SIG-M5 treated with dmso at 0.1 percent for 504 hours (cell line): ENCODE results near the gene FZD10.

Source experiments
- DNase-seq: peaks from one replicate; lab custom pipeline; 2025; ENCODE audit not compliant: unreplicated experiment; lab: John Stamatoyannopoulos, UW

Gene FZD10

GRCh38 chr12:130131025-130131424 lies 31.2 kb upstream of the FZD10 start:
- no peak for DNase-seq

- no peak for DNase-seq
Measured at GRCh38 chr12:130131801-130132200, 30.5 kb upstream of the FZD10 start.

DNA sequence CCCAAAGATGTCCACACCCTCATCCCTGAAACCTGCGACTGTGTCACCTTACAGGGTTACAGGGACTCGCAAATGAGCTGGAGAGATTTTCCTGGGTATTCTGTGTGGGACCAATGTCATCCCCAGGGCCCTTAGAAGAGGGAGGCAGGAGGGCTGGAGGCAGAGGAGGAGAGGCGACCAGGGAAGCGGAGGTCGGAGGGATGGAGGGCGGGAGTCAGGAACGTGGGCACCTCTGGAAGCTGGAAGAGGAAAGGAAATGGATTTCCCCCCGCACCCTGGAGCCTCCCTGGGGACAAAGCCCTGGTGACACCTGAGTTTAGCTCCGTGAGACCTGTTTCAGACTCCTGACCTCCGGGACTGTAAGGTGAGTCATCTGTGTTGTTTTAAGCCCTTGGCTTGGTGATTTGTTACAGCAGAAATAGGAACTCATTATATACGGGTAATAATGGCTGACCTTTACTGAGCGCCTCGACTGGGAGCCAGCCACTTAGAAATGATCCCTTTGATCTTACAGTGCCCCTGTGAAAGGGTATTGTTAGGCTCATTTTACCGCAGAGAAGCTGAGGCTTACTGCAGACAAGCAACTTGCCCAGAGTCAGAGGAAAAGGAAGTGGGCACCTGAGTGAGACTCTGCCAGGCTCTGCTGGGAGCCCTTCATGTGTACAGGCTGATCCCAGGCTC lies 29.3 kb upstream of the FZD10 start:
- DNase-seq = no peak

DNA sequence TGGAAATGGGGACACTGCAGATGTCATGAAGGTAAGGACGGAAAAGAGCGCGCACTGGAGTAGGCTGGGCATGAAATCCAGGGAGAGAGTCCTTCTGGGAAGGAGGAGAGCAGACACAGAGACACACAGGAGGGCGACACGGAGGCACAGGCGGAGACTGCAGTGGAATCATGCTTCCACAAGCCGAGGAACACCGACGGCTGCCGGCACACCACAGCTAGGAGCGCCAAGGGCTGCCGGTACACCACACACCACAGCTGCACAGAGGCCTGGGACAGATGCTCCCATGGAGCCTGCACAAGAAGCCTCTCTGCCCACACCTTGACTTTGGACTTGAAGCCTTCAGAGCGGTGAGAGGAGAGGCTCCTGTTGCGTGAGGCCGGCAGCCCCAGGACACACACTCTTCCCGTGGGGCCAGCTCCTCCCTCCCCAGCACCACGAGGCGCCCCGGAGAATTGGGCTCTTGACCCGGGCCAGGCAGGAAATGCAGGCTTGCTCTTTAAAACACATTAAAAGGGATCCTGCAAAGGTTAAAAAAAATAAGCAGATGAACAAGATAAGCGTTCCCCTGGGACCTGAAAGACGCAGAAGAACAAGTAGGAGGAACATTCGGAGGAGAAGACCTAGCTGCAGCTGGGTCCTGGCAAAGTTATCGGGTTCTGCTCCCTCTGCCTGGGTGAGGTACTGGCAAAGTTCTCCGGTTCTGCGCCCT lies 28.3 kb upstream of the FZD10 start:
- no peak for DNase-seq

- DNase-seq = no peak
Measured at GRCh38 chr12:130134563-130134915, 27.7 kb upstream of the FZD10 start.

DNA sequence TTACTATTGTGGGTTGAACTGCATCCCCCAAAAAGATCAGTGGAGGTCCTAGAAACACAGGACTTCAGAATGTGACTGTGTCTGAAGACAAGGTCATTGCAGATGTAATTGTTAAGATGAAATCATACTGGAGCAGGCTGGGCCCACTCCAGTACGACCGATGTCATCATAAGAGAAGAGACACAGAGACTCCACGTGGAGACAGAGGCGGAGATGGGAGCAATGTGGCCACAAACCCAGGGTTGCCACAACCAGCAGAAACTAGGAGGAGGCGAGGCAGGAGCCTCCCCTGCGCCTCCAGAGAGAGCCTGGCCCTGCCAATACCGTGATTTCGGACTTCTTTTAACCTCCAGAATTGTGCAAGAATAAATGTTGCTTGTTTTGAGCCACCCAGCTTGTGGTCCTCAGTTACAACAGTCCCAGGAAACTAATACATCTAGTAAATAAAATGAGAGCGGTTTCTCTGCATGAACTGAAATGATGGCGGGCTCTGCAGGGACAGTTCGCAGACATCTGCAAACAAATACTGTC lies 25.7 kb upstream of the FZD10 start:
- DNase-seq = no peak

DNA sequence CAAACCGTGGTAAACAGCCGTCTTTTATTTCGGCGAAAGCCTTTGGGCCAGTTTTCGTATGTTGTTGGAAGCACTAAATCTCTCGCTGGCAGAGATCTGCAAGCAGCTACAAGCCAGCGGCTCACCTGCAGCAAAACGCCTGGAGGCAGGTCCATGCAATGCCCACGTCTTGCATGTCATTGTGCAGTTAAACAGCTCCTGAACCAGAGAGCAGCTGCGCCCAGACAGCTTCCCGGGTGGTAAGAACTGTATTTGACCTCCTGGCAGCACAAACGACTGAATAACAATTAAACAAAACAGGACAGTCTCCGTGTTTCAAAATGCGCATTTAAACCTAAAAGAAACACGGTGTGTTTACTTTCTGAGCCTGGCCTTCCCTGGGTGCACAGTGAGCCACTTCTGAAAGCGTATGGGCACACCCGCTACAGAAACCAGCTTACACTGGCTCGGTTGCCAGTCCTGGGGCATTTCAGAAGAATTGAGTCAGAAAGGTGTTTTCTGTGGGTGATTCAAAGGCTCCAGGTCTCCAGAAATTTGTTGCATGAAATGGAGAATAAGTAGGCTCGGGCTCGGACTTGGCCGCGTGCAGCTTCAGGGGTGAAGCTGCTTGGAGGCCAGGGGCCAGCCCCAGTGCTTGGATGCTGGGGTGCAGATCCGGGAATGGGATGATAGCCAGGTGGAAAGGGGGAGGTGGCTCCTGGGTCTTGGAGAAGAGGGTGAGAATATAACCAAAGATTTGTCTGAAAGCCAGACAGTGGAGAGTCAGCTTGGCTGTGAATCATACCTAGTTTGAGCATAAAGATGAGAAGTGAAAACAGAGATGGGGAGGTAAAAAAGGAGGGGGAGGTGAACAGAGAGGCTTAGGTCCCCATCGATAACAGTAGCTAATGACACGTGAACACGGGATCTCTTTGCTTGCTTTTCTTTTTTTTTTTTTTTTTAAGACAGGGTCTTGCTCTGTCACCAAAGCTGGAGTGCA lies 24.9 kb upstream of the FZD10 start:
- DNase-seq = no peak

DNA sequence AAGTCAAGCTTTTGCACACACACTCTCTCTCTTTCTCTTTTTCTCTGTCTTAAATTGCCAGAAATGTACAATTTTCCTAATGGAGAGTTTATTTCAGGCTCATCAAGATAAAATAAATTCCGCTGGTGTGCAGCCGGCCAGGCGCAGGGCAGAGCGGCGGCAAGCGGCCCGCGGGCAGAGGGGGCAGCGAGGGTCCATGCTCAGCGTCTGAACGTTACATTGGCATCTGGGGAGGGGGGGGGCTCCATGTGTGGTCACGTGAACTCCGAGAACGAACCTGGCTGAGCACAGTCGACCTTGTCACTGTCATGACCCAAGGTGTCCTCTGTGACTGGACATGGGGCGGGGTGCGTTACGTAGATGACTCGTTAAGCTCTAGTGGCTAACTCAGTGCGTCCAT lies 23.8 kb upstream of the FZD10 start:
- DNase-seq = no peak

- DNase-seq = no peak
Measured at GRCh38 chr12:130139567-130140421, 22.5 kb upstream of the FZD10 start.

GRCh38 chr12:130141105-130141504 lies 21.2 kb upstream of the FZD10 start:
- DNase-seq = no peak

- no peak for DNase-seq
Measured at GRCh38 chr12:130141901-130142683, 20.2 kb upstream of the FZD10 start.

DNA sequence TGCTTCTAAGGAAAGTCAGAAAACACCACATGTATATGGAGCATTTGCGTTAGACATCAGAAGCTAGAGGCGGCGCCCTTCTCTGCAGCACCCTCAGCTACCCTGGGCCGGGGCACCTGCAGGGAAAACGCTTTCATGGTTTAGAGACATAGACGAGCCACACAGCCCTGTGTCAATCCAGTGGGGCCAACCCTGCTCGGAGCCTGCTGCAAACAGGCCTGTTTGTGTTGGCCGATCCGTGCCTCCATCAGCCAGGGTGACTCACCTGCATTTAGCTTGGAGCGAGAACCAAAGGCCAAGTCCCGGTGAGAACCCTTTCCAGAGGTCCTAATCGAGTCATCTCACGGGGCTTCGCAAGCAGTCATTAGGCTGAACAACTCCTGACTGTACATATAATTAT lies 19.5 kb upstream of the FZD10 start:
- DNase-seq = no peak

DNA sequence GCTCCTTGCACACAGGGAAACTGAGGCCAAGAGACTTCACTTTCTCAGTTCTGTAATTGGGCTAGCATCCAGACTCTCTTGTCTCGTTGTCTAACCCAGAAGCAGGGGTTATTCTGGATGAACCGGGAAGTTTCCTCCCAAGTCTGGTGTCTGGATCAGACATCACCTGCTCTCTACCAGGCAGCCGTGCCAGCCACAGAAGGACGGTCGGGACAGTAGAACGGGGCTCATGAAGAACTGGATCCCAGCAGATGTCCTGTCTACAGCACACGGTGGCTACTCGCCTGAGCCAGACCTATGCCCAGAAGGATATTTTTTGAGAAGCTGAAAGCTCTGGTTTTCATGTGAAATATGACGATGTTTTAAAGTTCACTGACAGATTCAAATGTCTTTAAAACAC lies 19.1 kb upstream of the FZD10 start:
- DNase-seq = no peak

- no peak for DNase-seq
Measured at GRCh38 chr12:130144256-130144655, 18.0 kb upstream of the FZD10 start.

GRCh38 chr12:130145731-130146130 lies 16.5 kb upstream of the FZD10 start:
- no peak for DNase-seq

DNA sequence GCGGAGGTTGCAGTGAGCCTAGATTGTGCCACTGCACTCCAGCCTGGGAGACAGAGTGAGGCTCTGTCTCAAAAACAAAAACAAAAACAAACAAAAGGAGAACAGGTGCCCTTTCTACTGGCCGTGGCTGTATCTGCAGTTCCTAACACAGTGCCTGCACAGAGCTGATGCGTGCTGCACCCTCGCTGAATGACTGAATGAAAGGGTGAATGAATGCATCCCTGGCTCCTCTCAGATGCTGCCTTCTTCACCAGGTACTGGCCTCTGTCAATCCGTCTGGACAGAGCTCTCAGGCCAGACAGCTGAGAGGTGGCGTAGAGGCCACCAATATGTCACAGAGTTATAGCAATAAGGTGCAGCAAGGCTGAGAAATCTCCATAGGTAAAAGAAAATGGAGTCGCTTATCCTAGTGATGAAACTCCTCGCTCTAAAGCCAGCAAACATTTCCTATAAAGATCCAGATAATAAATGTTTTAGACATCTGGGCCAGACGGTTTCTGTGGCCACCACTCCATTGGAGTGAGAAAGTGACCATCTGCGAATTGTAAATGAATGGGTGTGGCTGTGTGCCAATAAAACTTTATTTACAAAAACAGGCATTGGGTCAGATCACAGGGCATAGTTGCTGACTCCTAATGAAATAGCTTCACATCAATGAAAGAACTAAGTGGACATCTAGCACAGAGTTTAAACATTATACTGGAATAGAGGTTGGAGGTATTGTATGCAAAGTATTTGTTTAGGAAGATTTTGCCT lies 15.9 kb upstream of the FZD10 start:
- no peak for DNase-seq

- DNase-seq = no peak
Measured at GRCh38 chr12:130147875-130148596, 14.2 kb upstream of the FZD10 start.

DNA sequence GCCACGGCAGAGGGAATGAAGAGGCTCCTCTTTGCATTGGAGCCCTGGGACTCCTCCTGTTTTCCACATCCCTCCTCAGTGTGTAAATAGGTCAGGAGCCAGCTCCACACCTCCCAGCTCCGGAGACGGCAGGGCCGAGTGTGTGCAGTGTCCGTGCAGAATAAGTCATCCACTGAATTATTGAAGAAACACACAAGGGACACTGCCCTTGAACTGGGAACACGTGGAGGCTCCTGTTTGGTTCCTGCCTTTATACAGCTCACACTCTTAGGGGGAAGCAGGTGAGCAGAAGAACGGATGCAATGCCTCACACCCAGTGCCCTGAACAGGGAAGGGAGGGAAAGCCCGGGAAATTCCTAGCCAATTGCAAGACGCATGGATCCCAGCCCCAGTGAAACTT lies 10.4 kb upstream of the FZD10 start:
- DNase-seq = no peak
